ENCODE results near the gene ZCCHC24.
"Not testable (repeated sequence)": the region's sequence is repeated elsewhere in the genome, so short reads cannot be mapped to it uniquely, and the experiment has no call there.

The ZCCHC24 gene

GRCh38 chr10:79472449-79472848 is 27.0 kb upstream of the ZCCHC24 start:
- DNase-seq: no peak

GRCh38 chr10:79471776-79472175 is 26.4 kb upstream of the ZCCHC24 start:
- DNase-seq: no peak

- no peak for DNase-seq
Observed at GRCh38 chr10:79470096-79470495, 24.7 kb upstream of the ZCCHC24 start.

GRCh38 chr10:79468841-79469585 is 23.6 kb upstream of the ZCCHC24 start:
- DNase-seq: no peak

GRCh38 chr10:79468015-79468560 is 22.7 kb upstream of the ZCCHC24 start:
- DNase-seq: no peak

GRCh38 chr10:79465341-79465740 is 19.9 kb upstream of the ZCCHC24 start:
- DNase-seq: no peak

- peak; percentile 59 for DNase-seq
Observed at GRCh38 chr10:79463578-79464496, 18.4 kb upstream of the ZCCHC24 start.

GRCh38 chr10:79460687-79461086 is 15.3 kb upstream of the ZCCHC24 start:
- DNase-seq: no peak

GRCh38 chr10:79459243-79459642 is 13.8 kb upstream of the ZCCHC24 start:
- no peak for DNase-seq

- DNase-seq: no peak
Observed at GRCh38 chr10:79458483-79458882, 13.1 kb upstream of the ZCCHC24 start.

GRCh38 chr10:79457256-79457785 is 11.9 kb upstream of the ZCCHC24 start:
- DNase-seq: no peak

GRCh38 chr10:79454259-79454658 is 8.8 kb upstream of the ZCCHC24 start:
- DNase-seq: no peak

- no peak for DNase-seq
Observed at GRCh38 chr10:79453392-79453791, 8.0 kb upstream of the ZCCHC24 start.

- DNase-seq: no peak
Observed at GRCh38 chr10:79452174-79452611, 6.8 kb upstream of the ZCCHC24 start.

GRCh38 chr10:79451046-79451699 is 5.7 kb upstream of the ZCCHC24 start:
- DNase-seq: no peak

GRCh38 chr10:79449181-79450146 is 4.0 kb upstream of the ZCCHC24 start:
- DNase-seq: no peak

GRCh38 chr10:79448732-79449049 is 3.3 kb upstream of the ZCCHC24 start:
- no peak for DNase-seq

GRCh38 chr10:79447911-79448731 is 2.7 kb upstream of the ZCCHC24 start:
- DNase-seq: no peak

GRCh38 chr10:79447249-79447648 is 1.8 kb upstream of the ZCCHC24 start:
- DNase-seq: not testable (repeated sequence)

- no peak for DNase-seq
Observed at GRCh38 chr10:79446758-79447084, 1.3 kb upstream of the ZCCHC24 start.
